Common myeloid progenitor, CD34-positive (primary cell): Measurements from ENCODE around the gene CTTNBP2NL.
"Not testable (repeated sequence)": the region's sequence is repeated elsewhere in the genome, so short reads cannot be mapped to it uniquely, and the experiment has no call there.

ENCODE experiments used
- CTCF ChIA-PET: fragments of 350-600 bp; sonication (Branson Sonifier 250); formaldehyde crosslinking; loops from one replicate; lab custom pipeline; 2021; ENCODE audit warnings: antibody characterized with exemption; lab: Charles Lee
- POLR2A ChIA-PET: fragments of 350-600 bp; sonication (Branson Sonifier 250); formaldehyde crosslinking; loops from one replicate; lab custom pipeline; 2021; ENCODE audit warnings: antibody characterized with exemption; lab: Charles Lee
- DNase-seq, 3 donors: peaks; one replicate each; pipeline versions ENCODE4 v3.0.0 to v3.0.0-alpha.2; 2013
- H3K27ac ChIP-seq, 2 experiments: 1 replicate in 1 of 2; 2 replicates in 1 of 2; pipeline ENCODE4 v1.7.0; 2013; ENCODE audit warnings: inconsistent platforms in 2 of 2, low read length in 2 of 2, mild to moderate bottlenecking in 2 of 2, low read depth in 1 of 2, moderate library complexity in 1 of 2; ENCODE audit not compliant: severe bottlenecking in 2 of 2, insufficient read depth in 1 of 2, poor library complexity in 1 of 2
- H3K27me3 ChIP-seq, 5 experiments: replicated peaks in 2 of 5; 1 replicate in 3 of 5; 2 replicates in 2 of 5; pipeline versions ENCODE4 v1.6.1 to v1.7.0; 2013; ENCODE audit warnings: low read length in 4 of 5, mild to moderate bottlenecking in 2 of 5, moderate library complexity in 2 of 5, inconsistent platforms in 1 of 5; ENCODE audit not compliant: insufficient read depth in 5 of 5, control insufficient read depth in 4 of 5
- H3K36me3 ChIP-seq, 4 experiments: 1 replicate in 2 of 4; 2 replicates in 2 of 4; pipeline versions ENCODE4 v1.6.1 to v1.7.0; 2013; ENCODE audit warnings: low read length in 3 of 4, control low read depth in 1 of 4, mild to moderate bottlenecking in 1 of 4; ENCODE audit not compliant: control insufficient read depth in 4 of 4, insufficient read depth in 4 of 4
- H3K4me1 ChIP-seq, 4 experiments: 1 replicate in 3 of 4; 2 replicates in 1 of 4; pipeline versions ENCODE4 v1.6.1 to v1.7.1; 2013; ENCODE audit warnings: low read length in 3 of 4, mild to moderate bottlenecking in 3 of 4, control low read depth in 1 of 4, inconsistent platforms in 1 of 4, moderate library complexity in 1 of 4; ENCODE audit not compliant: control insufficient read depth in 4 of 4, insufficient read depth in 4 of 4; ENCODE audit errors: control extremely low read depth in 1 of 4
- H3K4me3 ChIP-seq, 7 experiments: 1 replicate in 4 of 7; 2 replicates in 3 of 7; pipeline versions ENCODE4 v1.5.1 to v1.7.0; 2013; ENCODE audit warnings: mild to moderate bottlenecking in 7 of 7, low read length in 6 of 7, moderate library complexity in 6 of 7, inconsistent platforms in 2 of 7, low read depth in 2 of 7, control low read depth in 1 of 7; ENCODE audit not compliant: insufficient read depth in 4 of 7, control insufficient read depth in 1 of 7; ENCODE audit errors: extremely low read depth in 1 of 7
- H3K9me3 ChIP-seq, 5 experiments: 1 replicate in 4 of 5; 2 replicates in 1 of 5; pipeline versions ENCODE4 v1.6.1 to v1.7.1; 2013; ENCODE audit warnings: low read length in 4 of 5, mild to moderate bottlenecking in 2 of 5, inconsistent platforms in 1 of 5, low read depth in 1 of 5, moderate library complexity in 1 of 5; ENCODE audit not compliant: control insufficient read depth in 4 of 5, insufficient read depth in 2 of 5; ENCODE audit errors: control extremely low read depth in 1 of 5
- WGBS: methylation state at CpG from one replicate; pipeline ENCODE4 v1.1.5; 2013; ENCODE audit not compliant: insufficient coverage; 5-methylcytosine and 5-hydroxymethylcytosine counted together

The CTTNBP2NL gene

DNA sequence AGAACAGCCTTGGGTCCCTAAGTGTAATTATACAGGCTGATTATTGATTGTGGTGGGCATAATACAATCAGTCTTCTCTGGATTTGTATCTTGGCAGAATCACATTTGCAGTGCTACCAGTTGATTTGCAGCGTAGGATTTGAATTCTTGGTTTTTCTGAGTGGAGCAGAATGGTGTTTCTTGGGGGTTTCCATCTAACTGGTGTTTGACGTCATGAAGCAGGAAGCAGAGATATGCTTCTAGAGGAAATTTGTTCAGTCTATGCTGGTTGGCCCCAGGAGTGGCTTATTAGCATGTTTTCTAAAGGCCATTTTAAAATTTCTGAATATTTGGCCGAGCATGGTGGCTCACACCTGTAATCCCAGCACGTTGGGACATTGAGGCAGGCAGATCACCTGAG lies 3.4 kb downstream of the CTTNBP2NL start:
- POLR2A ChIA-PET: no interaction called here
- H3K9me3 ChIP-seq: no peaks in the 10 kb centered on the region
- DNase-seq: peak; percentile 25 to 68 (median 68)
- H3K27ac ChIP-seq: no peak overlapping the region
- H3K4me1 ChIP-seq: peaks cover 3 to 23% (median 15%) of the 10 kb centered on the region in 4 experiments
- 75% methylated on average over 4 of the region's 4 CpGs for WGBS
- H3K36me3 ChIP-seq: no peaks in the 10 kb centered on the region
- no peak overlapping the region for H3K4me3 ChIP-seq
- CTCF ChIA-PET: interaction anchor here (1.4 to 2.6 kb wide), 2 partner anchors 9 to 66 kb away, joined by 3 to 8 read pairs; no protein-coding TSS in a partner anchor
- H3K27me3 ChIP-seq: no peaks in the 10 kb centered on the region

DNA sequence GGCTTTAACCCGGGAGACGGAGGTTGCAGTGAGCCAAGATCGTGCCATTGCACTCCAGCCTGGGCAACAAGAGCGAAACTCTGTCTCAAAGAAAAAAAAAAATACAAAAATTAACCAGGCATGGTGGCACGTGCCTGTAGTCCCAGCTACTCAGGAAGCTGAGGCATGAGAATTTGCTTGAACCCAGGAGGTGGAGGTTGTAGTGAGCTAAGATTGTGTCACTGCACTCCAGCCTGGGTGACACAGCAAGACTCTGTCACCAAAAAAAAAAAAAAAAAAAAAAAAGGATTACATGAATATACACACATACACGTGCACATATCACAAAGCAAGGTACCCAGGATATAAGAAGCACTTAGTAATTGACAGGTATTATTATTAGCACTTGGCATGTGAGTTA lies 4.7 kb downstream of the CTTNBP2NL start:
- 100% methylated on average over 4 of the region's 6 CpGs for whole genome bisulfite sequencing
- H3K36me3 ChIP-seq, DNase-seq, H3K27ac ChIP-seq, H3K4me3 ChIP-seq, POLR2A ChIA-PET, H3K9me3 ChIP-seq, H3K27me3 ChIP-seq: not testable (repeated sequence)
- CTCF ChIA-PET: interaction anchor here (0.6 to 2.6 kb wide), 2 partner anchors 9 to 10 kb away, joined by 3 to 8 read pairs; no protein-coding TSS in a partner anchor
- peaks cover under 1 to 12% (median 9%) of the 10 kb centered on the region in 4 experiments for H3K4me1 ChIP-seq

DNA sequence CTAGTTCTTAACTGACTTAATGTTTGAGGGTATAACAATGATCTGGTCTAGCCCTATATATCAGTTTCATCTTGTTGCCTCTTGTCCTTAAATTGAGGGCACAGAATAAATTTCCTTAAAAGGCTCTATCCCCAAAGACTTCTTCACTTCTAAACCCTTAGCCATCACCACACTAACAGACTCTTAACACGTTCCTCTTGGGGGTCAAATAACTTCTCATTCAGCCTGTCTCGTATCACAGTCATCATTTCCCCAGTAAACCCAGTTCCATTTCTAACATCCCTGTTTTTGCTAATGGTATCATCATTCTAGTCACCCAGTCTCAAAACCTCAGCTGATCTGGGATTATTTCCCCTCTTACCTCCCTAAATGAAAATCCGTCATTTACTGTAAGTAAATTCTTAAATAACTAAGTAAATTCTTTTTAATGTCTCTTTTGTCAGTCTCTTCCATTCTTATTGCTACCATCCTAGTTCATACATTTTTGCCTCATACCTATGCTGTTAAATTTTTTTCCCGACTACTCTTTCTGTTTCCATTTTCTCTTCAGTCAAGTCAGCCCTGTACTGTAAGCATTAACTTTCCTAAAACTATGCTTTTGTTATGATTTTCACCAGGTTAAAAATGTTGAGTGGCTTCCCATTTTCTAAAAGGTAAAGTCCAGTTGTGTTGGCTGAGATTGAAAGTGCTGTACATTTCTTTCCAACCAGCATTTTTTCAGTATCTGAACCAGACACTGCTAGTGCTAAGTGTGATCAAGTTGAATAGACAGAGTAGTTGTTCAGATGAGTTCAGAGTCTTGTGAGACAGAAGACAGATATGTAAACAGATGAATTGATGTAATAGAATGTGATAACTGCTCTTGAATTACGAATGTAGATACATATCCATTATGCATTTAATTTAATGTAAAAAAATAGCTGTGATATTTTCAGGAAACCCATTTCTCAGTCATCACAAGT lies 6.9 kb downstream of the CTTNBP2NL start:
- H3K4me1 ChIP-seq: no peaks in the 10 kb centered on the region

DNA sequence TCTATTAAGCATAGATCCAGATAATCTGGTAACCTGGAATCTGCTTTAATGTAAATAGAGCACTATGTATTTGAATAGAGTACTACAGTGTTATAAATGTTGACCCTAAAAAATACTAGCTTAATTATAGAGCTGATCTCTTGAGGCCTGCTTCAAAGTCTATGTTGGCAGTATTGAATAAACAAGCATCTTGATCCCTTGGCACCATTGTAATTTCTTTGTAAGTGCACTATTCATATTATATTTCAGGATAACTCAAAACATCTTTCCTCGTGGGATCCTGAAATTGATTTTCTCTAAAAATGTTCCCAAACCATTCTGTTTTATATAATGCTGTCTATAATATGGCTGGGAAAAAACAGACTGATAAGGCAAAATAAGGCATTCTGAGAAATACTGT lies 10.8 kb downstream of the CTTNBP2NL start:
- ChIA-PET CTCF (interaction anchor here (1.1 kb wide), 1 partner anchor 37 kb away, joined by 3 read pairs; no protein-coding TSS in a partner anchor), POLR2A (no interaction called here)
- no peak for DNase-seq
- H3K4me1 ChIP-seq: no peaks in the 10 kb centered on the region
- H3K9me3 ChIP-seq: no peaks in the 10 kb centered on the region
- no peaks in the 10 kb centered on the region for H3K27me3 ChIP-seq
- H3K36me3 ChIP-seq: no peaks in the 10 kb centered on the region
- no peak overlapping the region for H3K4me3 ChIP-seq
- no peak overlapping the region for H3K27ac ChIP-seq
- WGBS: no CpG with 5 or more reads among the region's 1 CpG

More for the DNA sequence above, 6.9 kb downstream of the CTTNBP2NL start:
- CTCF ChIA-PET: interaction anchor here (1.1 to 1.3 kb wide), 2 partner anchors 8 to 28 kb away, joined by 3 to 4 read pairs; no protein-coding TSS in a partner anchor
- H3K4me3 ChIP-seq: no peak overlapping the region
- POLR2A ChIA-PET: no interaction called here
- DNase-seq: no peak
- no peaks in the 10 kb centered on the region for H3K9me3 ChIP-seq
- no peaks in the 10 kb centered on the region for H3K36me3 ChIP-seq
- H3K27ac ChIP-seq: no peak overlapping the region
- 100% methylated on average over 2 of the region's 5 CpGs for WGBS
- H3K27me3 ChIP-seq: no peaks in the 10 kb centered on the region

DNA sequence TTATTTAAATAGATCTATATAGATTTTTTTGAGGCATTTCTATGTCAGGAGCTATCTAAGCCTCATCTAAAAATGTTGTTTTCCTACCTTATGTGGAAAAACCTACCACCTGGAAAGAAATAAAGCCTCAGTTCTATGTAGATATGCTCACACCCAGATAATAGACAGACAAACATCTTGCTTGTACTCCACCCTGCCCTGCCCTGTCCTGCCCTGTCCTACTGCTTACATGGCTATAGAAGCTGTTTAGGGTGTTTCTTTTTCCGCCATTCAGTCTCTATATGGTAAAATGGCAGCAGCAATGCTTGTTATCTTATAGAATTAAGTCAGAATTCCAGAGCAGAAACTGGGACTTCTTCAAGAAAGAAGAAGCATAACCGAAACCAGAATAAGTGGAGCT lies 13.4 kb downstream of the CTTNBP2NL start:
- no peak for DNase-seq
- WGBS: 94% methylated on average over 2 of the region's 2 CpGs

DNA sequence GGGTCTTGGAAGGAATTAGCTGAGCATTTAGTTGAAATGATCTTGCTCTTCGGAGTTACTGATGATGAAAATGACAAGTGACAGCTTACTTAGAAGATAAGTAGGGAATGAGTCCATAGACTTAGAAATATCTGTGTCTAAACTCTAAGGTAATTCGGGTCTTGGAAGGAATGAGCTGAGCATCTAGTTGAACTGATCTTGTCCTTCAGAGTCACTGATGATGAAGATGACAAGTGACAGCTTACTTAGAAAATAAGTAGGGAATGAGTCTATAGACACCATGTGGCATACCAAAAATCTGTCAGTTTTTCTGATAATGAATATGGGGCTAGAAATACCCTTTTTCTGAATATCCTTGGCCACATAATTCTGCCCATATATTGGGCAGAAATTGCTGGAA lies 14.7 kb downstream of the CTTNBP2NL start:
- no peaks in the 10 kb centered on the region for H3K4me1 ChIP-seq
- H3K4me3 ChIP-seq: no peak overlapping the region
- H3K9me3 ChIP-seq: no peaks in the 10 kb centered on the region
- DNase-seq: no peak
- H3K27me3 ChIP-seq: no peaks in the 10 kb centered on the region
- no peak overlapping the region for H3K27ac ChIP-seq
- POLR2A ChIA-PET: interaction anchor here (0.6 kb wide), 1 partner anchor 795 kb away, joined by 3 read pairs; no protein-coding TSS in a partner anchor
- 100% methylated on average over 2 of the region's 2 CpGs for WGBS
- CTCF ChIA-PET: interaction anchor here (0.7 to 1.8 kb wide), 4 partner anchors 9 to 91 kb away, joined by 3 to 7 read pairs (median 3); no protein-coding TSS in a partner anchor
- H3K36me3 ChIP-seq: peaks cover 0 to 3% (median 1%) of the 10 kb centered on the region in 4 experiments

More for the DNA sequence above, 13.4 kb downstream of the CTTNBP2NL start:
- Histone ChIP-seq H3K27me3 (no peaks in the 10 kb centered on the region), H3K27ac (no peak overlapping the region), H3K9me3 (no peaks in the 10 kb centered on the region), H3K4me1 (no peaks in the 10 kb centered on the region), H3K36me3 (peaks cover 0 to 3% (median 0%) of the 10 kb centered on the region in 4 experiments), H3K4me3 (no peak overlapping the region)
- CTCF ChIA-PET: interaction anchor here (0.6 to 1.8 kb wide), 3 partner anchors 9 to 57 kb away, joined by 3 to 7 read pairs (median 3); no protein-coding TSS in a partner anchor
- POLR2A ChIA-PET: no interaction called here

DNA sequence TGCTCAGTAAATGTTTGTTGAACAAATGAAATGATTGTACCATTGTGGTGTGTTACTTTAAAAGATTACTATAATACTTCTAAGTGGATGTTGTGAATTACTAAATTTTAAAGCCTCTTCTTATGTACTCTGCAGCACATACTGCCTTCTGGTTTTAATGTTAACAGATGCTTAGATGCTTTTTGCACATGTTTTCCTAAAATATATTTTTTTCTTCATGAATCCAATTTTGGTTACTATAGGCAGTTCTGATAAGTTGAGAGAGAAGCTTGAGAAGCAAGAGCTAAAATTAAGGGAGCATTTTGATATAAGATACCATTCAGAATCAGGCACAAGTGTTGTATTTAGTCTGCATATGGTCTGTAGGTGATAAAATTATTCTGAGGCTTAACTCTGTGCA lies 21.3 kb downstream of the CTTNBP2NL start:
- no peak for DNase-seq
- Histone ChIP-seq H3K4me3 (no peak overlapping the region), H3K36me3 (peaks cover 0 to 11% (median 4%) of the 10 kb centered on the region in 4 experiments), H3K4me1 (no peaks in the 10 kb centered on the region), H3K27ac (no peak overlapping the region), H3K27me3 (no peaks in the 10 kb centered on the region), H3K9me3 (no peaks in the 10 kb centered on the region)
- POLR2A ChIA-PET: interaction anchor here (0.6 kb wide), 1 partner anchor 597 kb away, joined by 4 read pairs; no protein-coding TSS in a partner anchor
- CTCF ChIA-PET: no interaction called here
